H1 (cell line): ENCODE measurements around the gene DLG1. TPM values are rescaled to one million over a fixed set of nuclear protein-coding genes. Genes with fewer than 3 reads are reported as not detected.
A peak's percentile ranks its signal among the peaks of the same experiment; 100 is the strongest.

ENCODE experiments used
- CTCF ChIA-PET: fragments of 300-600 bp; sonication (Branson Sonifier 250); formaldehyde crosslinking; loops from one replicate; lab custom pipeline; 2021; ENCODE audit not compliant: partially characterized antibody; lab: Charles Lee
- POLR2A ChIA-PET: fragments of 300-600 bp; sonication (Branson Sonifier 250); formaldehyde crosslinking; loops from one replicate; lab custom pipeline; 2021; ENCODE audit warnings: inconsistent platforms; ENCODE audit not compliant: partially characterized antibody; lab: Charles Lee
- DNase-seq, 2 experiments: peaks; one replicate each; pipeline versions ENCODE4 v3.0.0 to v3.0.0-alpha.2; 2010 to 2022; ENCODE audit warnings: low spot score in 2 of 2, low read depth in 1 of 2, mixed read lengths in 1 of 2
- FAIRE-seq: peaks from 2 replicates; lab custom pipeline; 2011; peaks lifted over from hg19 to GRCh38; lab: Jason Lieb, UNC
- H2AFZ ChIP-seq: 2 replicates; pipeline ENCODE4 v1.8.1; 2012; ENCODE audit warnings: low read length, inconsistent platforms
- H2AK5ac ChIP-seq: 2 replicates; pipeline ENCODE4 v1.6.1; 2013; ENCODE audit warnings: low read depth, low read length
- H2BK120ac ChIP-seq: replicated peaks from 2 replicates; pipeline ENCODE3; 2013; ENCODE audit warnings: low read depth, low read length, inconsistent platforms
- H2BK12ac ChIP-seq: 2 replicates; pipeline ENCODE4 v1.6.1; 2013; ENCODE audit warnings: low read depth, low read length
- H2BK15ac ChIP-seq: 2 replicates; pipeline ENCODE4 v1.6.1; 2013; ENCODE audit warnings: low read length
- H2BK20ac ChIP-seq: 2 replicates; pipeline ENCODE4 v1.6.1; 2013; ENCODE audit warnings: low read length
- H2BK5ac ChIP-seq: 2 replicates; pipeline ENCODE4 v1.6.1; 2013; ENCODE audit warnings: low read depth, low read length
- H3K14ac ChIP-seq: 2 replicates; pipeline ENCODE4 v1.6.1; 2013; ENCODE audit warnings: inconsistent platforms; ENCODE audit not compliant: insufficient read length
- H3K18ac ChIP-seq: 2 replicates; pipeline ENCODE4 v1.6.1; 2013; ENCODE audit warnings: low read length; ENCODE audit errors: extremely low read depth
- H3K23ac ChIP-seq: 2 replicates; pipeline ENCODE4 v1.6.1; 2013; ENCODE audit warnings: inconsistent platforms; ENCODE audit not compliant: insufficient read length
- H3K23me2 ChIP-seq: 2 replicates; pipeline ENCODE4 v1.6.1; 2013; ENCODE audit warnings: low read depth, low read length
- H3K27ac ChIP-seq: 2 replicates; pipeline ENCODE4 v1.6.1; 2011; ENCODE audit warnings: low read depth, low read length, inconsistent platforms
- H3K27me3 ChIP-seq, 4 experiments: replicated peaks in 1 of 4; 1 replicate in 1 of 4; 2 replicates in 3 of 4; pipeline versions ENCODE4 v1.6.1 to v1.8.1; 2011 to 2013; ENCODE audit warnings: low read length in 3 of 4, mild to moderate bottlenecking in 3 of 4, inconsistent platforms in 2 of 4, mixed read lengths in 2 of 4, moderate library complexity in 1 of 4; ENCODE audit not compliant: control insufficient read depth in 3 of 4, insufficient read depth in 3 of 4; ENCODE audit errors: extremely low read depth in 1 of 4
- H3K36me3 ChIP-seq, 4 experiments: 2 replicates each; pipeline versions ENCODE4 v1.6.1 to v1.8.1; 2011 to 2013; ENCODE audit warnings: mild to moderate bottlenecking in 4 of 4, low read length in 3 of 4, moderate library complexity in 2 of 4, control low read depth in 1 of 4, inconsistent platforms in 1 of 4; ENCODE audit not compliant: insufficient read depth in 4 of 4, control insufficient read depth in 2 of 4
- H3K4ac ChIP-seq: replicated peaks from 2 replicates; pipeline ENCODE3; 2013; ENCODE audit warnings: low read length, low read depth, mixed read lengths, inconsistent platforms; ENCODE audit not compliant: insufficient read length
- H3K4me1 ChIP-seq, 4 experiments: replicated peaks in 1 of 4; 1 replicate in 1 of 4; 2 replicates in 3 of 4; pipeline versions ENCODE4 v1.6.1 to v1.8.1; 2011 to 2013; ENCODE audit warnings: low read length in 3 of 4, inconsistent platforms in 2 of 4, mixed read lengths in 1 of 4; ENCODE audit not compliant: insufficient read depth in 4 of 4, control insufficient read depth in 3 of 4
- H3K4me2 ChIP-seq, 2 experiments: 2 replicates each; pipeline versions ENCODE4 v1.6.1 to v1.8.1; 2011 to 2013; ENCODE audit warnings: low read depth in 2 of 2, low read length in 2 of 2, control low read depth in 1 of 2, inconsistent platforms in 1 of 2, mild to moderate bottlenecking in 1 of 2; ENCODE audit not compliant: insufficient read depth in 1 of 2
- H3K4me3 ChIP-seq, 4 experiments: fragments of 200-600, 300-600 bp in 1 of 4; sonication (generic), shearing (Covaris generic), sonication (Bioruptor Twin) in 1 of 4; 2 replicates each; pipeline versions ENCODE4 v1.5.1 to v1.8.1; 2011 to 2016; ENCODE audit warnings: low read length in 4 of 4, low read depth in 3 of 4, control low read depth in 2 of 4, inconsistent platforms in 2 of 4, mild to moderate bottlenecking in 2 of 4, mixed read lengths in 1 of 4, moderate library complexity in 1 of 4; ENCODE audit not compliant: insufficient read depth in 2 of 4; ENCODE audit errors: extremely low read depth in 1 of 4
- H3K56ac ChIP-seq: replicated peaks from 2 replicates; pipeline ENCODE3; 2013; ENCODE audit warnings: low read depth, mild to moderate bottlenecking, mixed read lengths, low read length, inconsistent platforms; ENCODE audit not compliant: insufficient read length
- H3K79me1 ChIP-seq: 2 replicates; pipeline ENCODE4 v1.6.1; 2013; ENCODE audit warnings: low read depth, low read length, control low read depth
- H3K79me2 ChIP-seq, 2 experiments: 2 replicates each; pipeline versions ENCODE4 v1.6.1 to v1.8.1; 2012 to 2013; ENCODE audit warnings: low read length in 2 of 2, mild to moderate bottlenecking in 2 of 2, inconsistent platforms in 1 of 2; ENCODE audit not compliant: insufficient read depth in 2 of 2, control insufficient read depth in 1 of 2
- H3K9ac ChIP-seq, 4 experiments: replicated peaks in 1 of 4; 1 replicate in 1 of 4; 2 replicates in 3 of 4; pipeline versions ENCODE4 v1.6.1 to v1.8.1; 2011 to 2013; ENCODE audit warnings: low read depth in 3 of 4, low read length in 3 of 4, control low read depth in 2 of 4, mild to moderate bottlenecking in 2 of 4, moderate library complexity in 2 of 4, inconsistent platforms in 1 of 4; ENCODE audit errors: extremely low read depth in 1 of 4
- H3K9me3 ChIP-seq, 2 experiments: 2 replicates each; pipeline versions ENCODE4 v1.6.1 to v1.8.1; 2012 to 2013; ENCODE audit warnings: mild to moderate bottlenecking in 2 of 2, moderate library complexity in 2 of 2, control low read depth in 1 of 2, inconsistent platforms in 1 of 2, low read depth in 1 of 2, low read length in 1 of 2, mixed read lengths in 1 of 2; ENCODE audit not compliant: insufficient read depth in 2 of 2
- H4K20me1 ChIP-seq, 2 experiments: replicated peaks in 1 of 2; 2 replicates each; pipeline versions ENCODE3 to v1.8.1; 2011 to 2013; ENCODE audit warnings: inconsistent platforms in 2 of 2, low read length in 2 of 2, mild to moderate bottlenecking in 1 of 2; ENCODE audit not compliant: insufficient read depth in 2 of 2, control insufficient read depth in 1 of 2
- H4K5ac ChIP-seq: 2 replicates; pipeline ENCODE4 v1.6.1; 2013; ENCODE audit warnings: low read length, low read depth, mixed read lengths, inconsistent platforms; ENCODE audit not compliant: insufficient read length
- H4K8ac ChIP-seq: 2 replicates; pipeline ENCODE4 v1.8.0; 2013; ENCODE audit warnings: mild to moderate bottlenecking, moderate library complexity, low read length, inconsistent platforms; ENCODE audit not compliant: insufficient read depth; ENCODE audit errors: extremely low read depth
- H4K91ac ChIP-seq: replicated peaks from 2 replicates; pipeline ENCODE3; 2013; ENCODE audit warnings: low read length, mixed read lengths, inconsistent platforms; ENCODE audit not compliant: insufficient read length
- CTBP2 ChIP-seq: IDR thresholded peaks from 2 replicates; pipeline ENCODE4 v1.7.0; 2011; ENCODE audit warnings: borderline replicate concordance, mild to moderate bottlenecking, moderate library complexity, mixed read lengths, low read length; ENCODE audit not compliant: insufficient read depth, insufficient read length
- JUN ChIP-seq: IDR thresholded peaks from 2 replicates; pipeline ENCODE4 v1.6.1; 2011; ENCODE audit warnings: low read depth, mild to moderate bottlenecking, improper control_type of control experiment, low read length
- TBP ChIP-seq: IDR thresholded peaks from 2 replicates; pipeline ENCODE4 v1.6.1; 2011; ENCODE audit warnings: low read depth, low read length, improper control_type of control experiment
- WGBS, 2 experiments: shearing (Covaris generic) in 1 of 2; methylation state at CpG; one replicate each; pipeline versions ENCODE4 v1.1.6 to v1.1.7; 2013 to 2015; ENCODE audit warnings: low lambda C conversion rate in 2 of 2, mixed read lengths in 2 of 2, inconsistent platforms in 1 of 2, low coverage in 1 of 2, missing lambda C conversion rate in 1 of 2; ENCODE audit not compliant: insufficient replicate concordance in 2 of 2, insufficient coverage in 1 of 2, insufficient read length in 1 of 2; ENCODE audit errors: extremely low coverage in 1 of 2, missing lambda C conversion rate in 1 of 2; 5-methylcytosine and 5-hydroxymethylcytosine counted together
- polyA plus RNA-seq, 7 experiments: library from polyadenylated mRNA; depleted of rRNA in 3 of 7; stranded (reverse) in 5 of 7; unstranded in 2 of 7; fragments of >200 nt in 5 of 7; fragments of 200-250 nt in 2 of 7; gene quantifications; 1 replicate in 5 of 7; 2 replicates in 1 of 7; 4 replicates in 1 of 7; pipeline versions ENCODE4 v1.2.1 to v1.2.3, GENCODE V29; 2011 to 2013; ENCODE audit warnings: missing spikeins in 2 of 7, mixed read lengths in 2 of 7
- total RNA-seq: library from RNA; stranded (reverse); fragmentation: NEBNext Ultra II Directional; extraction: Animal tissue kit (Norgen Biotek cat#: 25700); gene quantifications from 2 replicates; pipeline ENCODE4 v1.2.1, GENCODE V29; 2021
- TF ChIP-seq, protein P1 (sequence below): IDR thresholded peaks from 2 replicates; pipeline ENCODE4 v1.6.1; 2011; ENCODE audit warnings: low read depth, mild to moderate bottlenecking, low read length; ENCODE audit not compliant: insufficient read depth

The DLG1 gene
- total and polyA plus RNA-seq, 2 of the 8 experiments (the other 6 are each of a cell fraction or from before 2014, with no cell fraction given), result 13.4 to 78.8 TPM

DNA sequence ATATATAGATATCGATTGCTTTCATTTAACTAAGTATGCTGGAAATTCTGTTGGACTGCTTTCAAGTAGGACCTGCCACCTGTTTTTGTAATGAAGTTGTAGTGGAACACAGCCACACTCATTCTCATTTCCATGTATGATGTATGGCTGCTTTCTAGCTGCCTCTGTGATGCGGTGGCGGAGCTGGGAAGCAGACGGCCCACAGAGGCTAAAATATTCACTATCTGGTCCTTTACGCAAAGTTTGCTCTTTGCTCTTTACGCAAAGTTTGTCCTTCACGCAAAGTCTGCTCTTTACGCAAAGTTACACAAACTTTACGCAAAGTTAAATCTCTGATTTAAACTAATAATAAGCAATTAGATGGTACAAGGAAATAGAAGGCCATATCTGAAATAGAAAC lies 91.5 kb downstream of the DLG1 start:
- H3K27me3 ChIP-seq, result no peaks in the 10 kb centered on the region
- no peak overlapping the region for H2AFZ ChIP-seq
- no peaks in the 10 kb centered on the region for H3K36me3 ChIP-seq
- no peak overlapping the region for H4K5ac ChIP-seq
- H3K56ac ChIP-seq, result no peak overlapping the region
- H2BK120ac ChIP-seq, result no peak overlapping the region
- POLR2A ChIA-PET, result no interaction called here
- 82% methylated on average over 9 of the region's 9 CpGs; no CpG with 5 or more reads in 1 of the 2 experiments for WGBS, 2 experiments
- H2BK12ac ChIP-seq, result no peak overlapping the region
- H3K4me1 ChIP-seq, result peaks cover 0 to 19% (median 11%) of the 10 kb centered on the region in 4 experiments; a peak in 5 of 7 replicates
- no peak overlapping the region for H4K91ac ChIP-seq
- no peak overlapping the region for H4K8ac ChIP-seq
- H3K18ac ChIP-seq, result no peak overlapping the region
- no peaks in the 10 kb centered on the region for H3K79me1 ChIP-seq
- H3K4ac ChIP-seq, result no peak overlapping the region
- H3K9me3 ChIP-seq, result no peaks in the 10 kb centered on the region
- DNase-seq, result no peak
- no peak overlapping the region for H3K4me2 ChIP-seq
- H2BK5ac ChIP-seq, result no peak overlapping the region
- no peak overlapping the region for H2BK20ac ChIP-seq
- H3K27ac ChIP-seq, result no peak overlapping the region
- H3K23me2 ChIP-seq, result no peaks in the 10 kb centered on the region
- H3K79me2 ChIP-seq, result peaks cover 0 to 88% of the 10 kb centered on the region in 2 experiments; a peak in 2 of 4 replicates
- H3K9ac ChIP-seq, result no peak overlapping the region
- no peak overlapping the region for H3K23ac ChIP-seq
- H4K20me1 ChIP-seq, result peaks cover 4 to 7% of the 10 kb centered on the region in 2 experiments
- FAIRE-seq, result peak; percentile 62
- no peak overlapping the region for H3K4me3 ChIP-seq
- CTCF ChIA-PET, result no interaction called here
- TF ChIP-seq, protein P1, sequence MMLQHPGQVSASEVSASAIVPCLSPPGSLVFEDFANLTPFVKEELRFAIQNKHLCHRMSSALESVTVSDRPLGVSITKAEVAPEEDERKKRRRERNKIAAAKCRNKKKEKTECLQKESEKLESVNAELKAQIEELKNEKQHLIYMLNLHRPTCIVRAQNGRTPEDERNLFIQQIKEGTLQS, result no peak
- no peak for TF ChIP-seq JUN
- TF ChIP-seq TBP, result no peak
- TF ChIP-seq CTBP2, result no peak
- no peak overlapping the region for H3K14ac ChIP-seq
- H2BK15ac ChIP-seq, result no peak overlapping the region
- H2AK5ac ChIP-seq, result no peak overlapping the region
